CD4-positive, alpha-beta memory T cell (primary cell): ENCODE results near the gene LONRF2. TPM values are rescaled to one million over a fixed set of nuclear protein-coding genes. Genes with fewer than 3 reads are reported as not detected.

ENCODE experiments used
- CTCF ChIA-PET: fragments of 350-600 bp; sonication (Branson Sonifier 250); formaldehyde crosslinking; loops from one replicate; lab custom pipeline; 2021; ENCODE audit warnings: inconsistent platforms; ENCODE audit not compliant: partially characterized antibody; lab: Charles Lee
- POLR2A ChIA-PET: fragments of 350-600 bp; sonication (Branson Sonifier 250); formaldehyde crosslinking; loops from one replicate; lab custom pipeline; 2021; ENCODE audit not compliant: partially characterized antibody; lab: Charles Lee
- DNase-seq, 5 donors: peaks; one replicate each; pipeline versions ENCODE4 v3.0.0 to v3.0.0-alpha.2; 2020 to 2022; ENCODE audit warnings: mixed read lengths in 1 of 5
- H3K27ac ChIP-seq: one replicate; pipeline ENCODE4 v1.7.0; 2013; ENCODE audit warnings: low read depth, low read length
- H3K27me3 ChIP-seq: 2 replicates; pipeline ENCODE4 v1.7.0; 2013; ENCODE audit warnings: mild to moderate bottlenecking, low read length, moderate library complexity; ENCODE audit not compliant: insufficient read depth
- H3K36me3 ChIP-seq: 2 replicates; pipeline ENCODE4 v1.7.0; 2013; ENCODE audit warnings: mild to moderate bottlenecking, low read length, moderate library complexity; ENCODE audit not compliant: insufficient read depth
- H3K4me1 ChIP-seq: 2 replicates; pipeline ENCODE4 v1.7.0; 2013; ENCODE audit warnings: mild to moderate bottlenecking, low read length, moderate library complexity; ENCODE audit not compliant: insufficient read depth
- H3K4me3 ChIP-seq, 2 donors: one replicate each; pipeline ENCODE4 v1.7.0; 2013; ENCODE audit warnings: low read length in 2 of 2, mild to moderate bottlenecking in 1 of 2
- H3K9me3 ChIP-seq, 2 donors: one replicate each; pipeline ENCODE4 v1.7.0; 2013; ENCODE audit warnings: low read length in 2 of 2, control low read depth in 1 of 2; ENCODE audit not compliant: control insufficient read depth in 1 of 2
- H3K27ac Mint-ChIP-seq, 7 donors: one replicate each; pipeline ENCODE4 v1.8.0; 2020 to 2021; ENCODE audit warnings: mixed read lengths in 7 of 7, mild to moderate bottlenecking in 6 of 7, inconsistent platforms in 3 of 7, moderate library complexity in 3 of 7
- H3K27me3 Mint-ChIP-seq, 2 donors: one replicate each; pipeline ENCODE4 v1.8.0; 2020 to 2021; ENCODE audit warnings: mixed read lengths in 2 of 2
- H3K36me3 Mint-ChIP-seq, 2 donors: one replicate each; pipeline ENCODE4 v1.8.0; 2020 to 2021; ENCODE audit warnings: mixed read lengths in 2 of 2, inconsistent platforms in 1 of 2, mild to moderate bottlenecking in 1 of 2
- H3K4me1 Mint-ChIP-seq, 4 donors: one replicate each; pipeline ENCODE4 v1.8.0; 2020 to 2021; ENCODE audit warnings: mixed read lengths in 4 of 4, mild to moderate bottlenecking in 1 of 4
- H3K4me3 Mint-ChIP-seq, 8 donors: one replicate each; pipeline ENCODE4 v1.8.0; 2020 to 2021; ENCODE audit warnings: mixed read lengths in 8 of 8, mild to moderate bottlenecking in 7 of 8, moderate library complexity in 6 of 8, inconsistent platforms in 3 of 8
- H3K9me3 Mint-ChIP-seq, 8 donors: one replicate each; pipeline ENCODE4 v1.8.0; 2020 to 2021; ENCODE audit warnings: mixed read lengths in 8 of 8, mild to moderate bottlenecking in 5 of 8, inconsistent platforms in 3 of 8, moderate library complexity in 1 of 8
- intact Hi-C: fragments of 100-400 bp; cut with micrococcal nuclease; formaldehyde crosslinking; loops from one replicate; pipeline ENCODE4 v1.15.1; 2023
- polyA plus RNA-seq, 2 donors: library from polyadenylated mRNA; unstranded; fragments of 300-500 nt; fragmentation: Illumina TruSeq; gene quantifications; one replicate each; pipeline ENCODE4 v1.2.3, GENCODE V29; 2021
- total RNA-seq, 2 experiments: library from RNA; stranded (reverse); gene quantifications; one replicate each; pipeline ENCODE4 v1.2.3, GENCODE V29; 2021

Gene LONRF2
- total and polyA plus RNA-seq, 4 experiments from 2014 or later = 0.03 to 0.29 (median 0.06) TPM; not detected in 1

- H3K4me3 ChIP-seq = no peak overlapping the region
- Mint-ChIP-seq H3K27ac (no peak overlapping the region), H3K4me1 (peaks cover 0 to 17% (median 4%) of the 10 kb centered on the region in 4 donors), H3K27me3 (peaks cover 10 to 17% of the 10 kb centered on the region in 2 donors), H3K9me3 (peaks cover 0 to 2% (median 0%) of the 10 kb centered on the region in 8 donors), H3K4me3 (no peak overlapping the region), H3K36me3 (no peaks in the 10 kb centered on the region)
- DNase-seq = no peak
- H3K9me3 ChIP-seq = no peaks in the 10 kb centered on the region
- H3K4me1 ChIP-seq = peaks cover 5% of the 10 kb centered on the region
- no peak overlapping the region for H3K27ac ChIP-seq
- CTCF ChIA-PET = no interaction called here
- H3K36me3 ChIP-seq = no peaks in the 10 kb centered on the region
- POLR2A ChIA-PET = no interaction called here
- intact Hi-C loops = no loop called here
- no peaks in the 10 kb centered on the region for H3K27me3 ChIP-seq
Measured at GRCh38 chr2:100283724-100284501, 38.4 kb downstream of the LONRF2 start.

- H3K27me3 Mint-ChIP-seq = peaks cover 14 to 16% of the 10 kb centered on the region in 2 donors
Measured at GRCh38 chr2:100281521-100282438, 40.5 kb downstream of the LONRF2 start.

GRCh38 chr2:100279586-100280534 is 42.4 kb downstream of the LONRF2 start:
- no peaks in the 10 kb centered on the region for H3K9me3 Mint-ChIP-seq
- DNase-seq = no peak
- H3K36me3 Mint-ChIP-seq = no peaks in the 10 kb centered on the region
- Histone ChIP-seq H3K4me1 (no peaks in the 10 kb centered on the region), H3K36me3 (no peaks in the 10 kb centered on the region), H3K27ac (no peak overlapping the region), H3K9me3 (no peaks in the 10 kb centered on the region), H3K4me3 (no peak overlapping the region), H3K27me3 (no peaks in the 10 kb centered on the region)
- POLR2A ChIA-PET = no interaction called here
- H3K27ac Mint-ChIP-seq = no peak overlapping the region
- H3K4me3 Mint-ChIP-seq = no peak overlapping the region
- H3K27me3 Mint-ChIP-seq = peaks cover 10 to 16% of the 10 kb centered on the region in 2 donors
- peaks cover 0 to 7% (median 3%) of the 10 kb centered on the region in 4 donors for H3K4me1 Mint-ChIP-seq
- intact Hi-C loops = no loop called here
- CTCF ChIA-PET = interaction anchor here (1.7 kb wide), 1 partner anchor 18 kb away, joined by 4 read pairs; no protein-coding TSS in a partner anchor

More at GRCh38 chr2:100281521-100282438, 40.5 kb downstream of the LONRF2 start:
- POLR2A ChIA-PET = no interaction called here
- Mint-ChIP-seq H3K4me1 (peaks cover 0 to 7% (median 3%) of the 10 kb centered on the region in 4 donors), H3K9me3 (peaks cover 0 to 2% (median 0%) of the 10 kb centered on the region in 8 donors), H3K36me3 (no peaks in the 10 kb centered on the region), H3K27ac (no peak overlapping the region), H3K4me3 (no peak overlapping the region)
- no peaks in the 10 kb centered on the region for H3K27me3 ChIP-seq
- CTCF ChIA-PET = interaction anchor here (1.1 kb wide), 1 partner anchor 19 kb away, joined by 3 read pairs; no protein-coding TSS in a partner anchor
- intact Hi-C loops = no loop called here
- no peaks in the 10 kb centered on the region for H3K4me1 ChIP-seq
- H3K9me3 ChIP-seq = no peaks in the 10 kb centered on the region
- no peak overlapping the region for H3K27ac ChIP-seq
- H3K36me3 ChIP-seq = no peaks in the 10 kb centered on the region
- DNase-seq = no peak
- no peak overlapping the region for H3K4me3 ChIP-seq

- intact Hi-C loops = no loop called here
- Mint-ChIP-seq H3K27me3 (peaks cover 10 to 15% of the 10 kb centered on the region in 2 donors), H3K27ac (peak overlapping the region in 1 of 7 donors; percentile 4), H3K4me3 (no peak overlapping the region), H3K9me3 (no peaks in the 10 kb centered on the region), H3K4me1 (peaks cover 0 to 7% (median 3%) of the 10 kb centered on the region in 4 donors), H3K36me3 (no peaks in the 10 kb centered on the region)
- Histone ChIP-seq H3K27ac (no peak overlapping the region), H3K27me3 (no peaks in the 10 kb centered on the region), H3K4me1 (no peaks in the 10 kb centered on the region), H3K4me3 (no peak overlapping the region), H3K9me3 (no peaks in the 10 kb centered on the region), H3K36me3 (no peaks in the 10 kb centered on the region)
- no peak for DNase-seq
- ChIA-PET CTCF (interaction anchor here (1.7 kb wide), 1 partner anchor 17 kb away, joined by 4 read pairs; no protein-coding TSS in a partner anchor), POLR2A (no interaction called here)
Measured at GRCh38 chr2:100278986-100279385, 43.3 kb downstream of the LONRF2 start.

GRCh38 chr2:100278501-100278900 is 43.8 kb downstream of the LONRF2 start:
- Mint-ChIP-seq H3K27me3 (peaks cover 10 to 13% of the 10 kb centered on the region in 2 donors), H3K4me1 (peaks cover 0 to 7% (median 4%) of the 10 kb centered on the region in 4 donors), H3K9me3 (no peaks in the 10 kb centered on the region), H3K27ac (no peak overlapping the region), H3K4me3 (no peak overlapping the region), H3K36me3 (no peaks in the 10 kb centered on the region)
- H3K36me3 ChIP-seq = no peaks in the 10 kb centered on the region
- H3K27me3 ChIP-seq = no peaks in the 10 kb centered on the region
- H3K9me3 ChIP-seq = no peaks in the 10 kb centered on the region
- no peak overlapping the region for H3K4me3 ChIP-seq
- CTCF ChIA-PET = interaction anchor here (1.7 kb wide), 1 partner anchor 17 kb away, joined by 4 read pairs; no protein-coding TSS in a partner anchor
- intact Hi-C loops = no loop called here
- DNase-seq = no peak
- H3K27ac ChIP-seq = no peak overlapping the region
- H3K4me1 ChIP-seq = no peaks in the 10 kb centered on the region
- POLR2A ChIA-PET = no interaction called here

- intact Hi-C loops = no loop called here
- ChIA-PET POLR2A (no interaction called here), CTCF (interaction anchor here (1.4 kb wide), 1 partner anchor 15 kb away, joined by 3 read pairs; no protein-coding TSS in a partner anchor)
- Mint-ChIP-seq H3K9me3 (no peaks in the 10 kb centered on the region), H3K4me1 (peaks cover 0 to 7% (median 4%) of the 10 kb centered on the region in 4 donors), H3K27ac (no peak overlapping the region), H3K36me3 (no peaks in the 10 kb centered on the region), H3K4me3 (no peak overlapping the region), H3K27me3 (peaks cover 10 to 13% of the 10 kb centered on the region in 2 donors)
- Histone ChIP-seq H3K9me3 (no peaks in the 10 kb centered on the region), H3K36me3 (no peaks in the 10 kb centered on the region), H3K27ac (no peak overlapping the region), H3K4me3 (no peak overlapping the region), H3K27me3 (no peaks in the 10 kb centered on the region), H3K4me1 (no peaks in the 10 kb centered on the region)
- no peak for DNase-seq
Measured at GRCh38 chr2:100277540-100278207, 44.6 kb downstream of the LONRF2 start.
